GM12878 (cell line): ENCODE data around the gene ZNF425.

Source experiments
- ETV6 ChIP-seq, 2 experiments: fragments of 450-650 bp in 1 of 2; IDR thresholded peaks in 1 of 2; conservative IDR thresholded peaks in 1 of 2; 2 replicates each; pipeline ENCODE4 v1.6.1; 2014; ENCODE audit warnings: antibody characterized with exemption in 1 of 2, borderline replicate concordance in 1 of 2, low read depth in 1 of 2, mild to moderate bottlenecking in 1 of 2, moderate library complexity in 1 of 2
- MTA2 ChIP-seq: fragments of 450-650 bp; IDR thresholded peaks from 2 replicates; pipeline ENCODE4 v1.6.1; 2016; ENCODE audit warnings: low read depth, mild to moderate bottlenecking, moderate library complexity
- NR2C2 ChIP-seq: IDR thresholded peaks from 2 replicates; pipeline ENCODE4 v1.6.1; 2011; ENCODE audit warnings: borderline replicate concordance, low read depth; ENCODE audit not compliant: control insufficient read depth, insufficient read length
- POLR2A ChIP-seq: IDR thresholded peaks from 2 replicates; pipeline ENCODE4 v1.6.1; 2011; ENCODE audit warnings: low read depth, mild to moderate bottlenecking, low read length
- TARDBP ChIP-seq: IDR thresholded peaks from 2 replicates; pipeline ENCODE4 v1.6.1; 2016; ENCODE audit warnings: borderline replicate concordance
- TCF12 ChIP-seq: IDR thresholded peaks from 2 replicates; pipeline ENCODE4 v1.6.1; 2011; ENCODE audit warnings: low read depth, mild to moderate bottlenecking, low read length
- USF1 ChIP-seq: IDR thresholded peaks from 2 replicates; pipeline ENCODE4 v1.6.1; 2011; ENCODE audit warnings: borderline replicate concordance, low read depth, mild to moderate bottlenecking, moderate library complexity, mixed read lengths, low read length; ENCODE audit not compliant: insufficient read depth; ENCODE audit errors: extremely low read length
- ZNF274 ChIP-seq: IDR thresholded peaks from one replicate; pipeline ENCODE4 v1.8.0; 2011; ENCODE audit not compliant: insufficient read length, insufficient read depth
- TF ChIP-seq, protein P1 (sequence below), 3 experiments: IDR thresholded peaks in 2 of 3; conservative IDR thresholded peaks in 1 of 3; 2 replicates each; pipeline ENCODE4 v1.5.1; 2011; ENCODE audit warnings: low read depth in 3 of 3, low read length in 3 of 3, mild to moderate bottlenecking in 3 of 3, control low read depth in 2 of 3, moderate library complexity in 2 of 3, inconsistent platforms in 1 of 3, mixed read lengths in 1 of 3; ENCODE audit not compliant: control insufficient read depth in 2 of 3, insufficient read depth in 1 of 3; ENCODE audit errors: extremely low read depth in 1 of 3
- TF ChIP-seq, protein P2 (sequence below): IDR thresholded peaks from 2 replicates; pipeline ENCODE4 v1.6.1; 2012; ENCODE audit warnings: low read depth, low read length, improper control_type of control experiment

- no peak for TF ChIP-seq MTA2
- TF ChIP-seq, protein P1, sequence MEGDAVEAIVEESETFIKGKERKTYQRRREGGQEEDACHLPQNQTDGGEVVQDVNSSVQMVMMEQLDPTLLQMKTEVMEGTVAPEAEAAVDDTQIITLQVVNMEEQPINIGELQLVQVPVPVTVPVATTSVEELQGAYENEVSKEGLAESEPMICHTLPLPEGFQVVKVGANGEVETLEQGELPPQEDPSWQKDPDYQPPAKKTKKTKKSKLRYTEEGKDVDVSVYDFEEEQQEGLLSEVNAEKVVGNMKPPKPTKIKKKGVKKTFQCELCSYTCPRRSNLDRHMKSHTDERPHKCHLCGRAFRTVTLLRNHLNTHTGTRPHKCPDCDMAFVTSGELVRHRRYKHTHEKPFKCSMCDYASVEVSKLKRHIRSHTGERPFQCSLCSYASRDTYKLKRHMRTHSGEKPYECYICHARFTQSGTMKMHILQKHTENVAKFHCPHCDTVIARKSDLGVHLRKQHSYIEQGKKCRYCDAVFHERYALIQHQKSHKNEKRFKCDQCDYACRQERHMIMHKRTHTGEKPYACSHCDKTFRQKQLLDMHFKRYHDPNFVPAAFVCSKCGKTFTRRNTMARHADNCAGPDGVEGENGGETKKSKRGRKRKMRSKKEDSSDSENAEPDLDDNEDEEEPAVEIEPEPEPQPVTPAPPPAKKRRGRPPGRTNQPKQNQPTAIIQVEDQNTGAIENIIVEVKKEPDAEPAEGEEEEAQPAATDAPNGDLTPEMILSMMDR (IDR thresholded peaks at IDR 0.05 in 2 of 3, conservative IDR thresholded peaks at IDR 0.05 in 1 of 3; ENCODE audit: control insufficient read depth in 2 of 3, extremely low read depth in 1 of 3, insufficient read depth in 1 of 3, low read depth in 3 of 3, low read length in 3 of 3): no peak
- TF ChIP-seq USF1: no peak
- TF ChIP-seq ETV6 (conservative IDR thresholded peaks at IDR 0.05 in 1 of 2, IDR thresholded peaks at IDR 0.05 in 1 of 2; ENCODE audit: borderline replicate concordance in 1 of 2, low read depth in 1 of 2): no peak
- TF ChIP-seq TARDBP: no peak
- TF ChIP-seq NR2C2: no peak
- no peak for TF ChIP-seq ZNF274
- TF ChIP-seq, protein P2, sequence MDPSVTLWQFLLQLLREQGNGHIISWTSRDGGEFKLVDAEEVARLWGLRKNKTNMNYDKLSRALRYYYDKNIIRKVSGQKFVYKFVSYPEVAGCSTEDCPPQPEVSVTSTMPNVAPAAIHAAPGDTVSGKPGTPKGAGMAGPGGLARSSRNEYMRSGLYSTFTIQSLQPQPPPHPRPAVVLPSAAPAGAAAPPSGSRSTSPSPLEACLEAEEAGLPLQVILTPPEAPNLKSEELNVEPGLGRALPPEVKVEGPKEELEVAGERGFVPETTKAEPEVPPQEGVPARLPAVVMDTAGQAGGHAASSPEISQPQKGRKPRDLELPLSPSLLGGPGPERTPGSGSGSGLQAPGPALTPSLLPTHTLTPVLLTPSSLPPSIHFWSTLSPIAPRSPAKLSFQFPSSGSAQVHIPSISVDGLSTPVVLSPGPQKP: no peak
- no peak for TF ChIP-seq TCF12
- no peak for TF ChIP-seq POLR2A
Observed at GRCh38 chr7:149175150-149175549, 49.0 kb upstream of the ZNF425 start.
